ENCODE measurements around the gene FAM118A.

FAM118A gene

GRCh38 chr22:45330548-45330947 lies 20.8 kb downstream of the FAM118A start:
- no peak overlapping the region for H4K8ac ChIP-seq (ENCODE audit: low read depth, low read length)
- H3K36me3 ChIP-seq (ENCODE audit: control insufficient read depth in 1 of 2, insufficient read depth in 2 of 2, low read length in 2 of 2): peaks cover 53 to 56% of the 10 kb centered on the region in 2 experiments
- H4K91ac ChIP-seq (ENCODE audit: low read depth, low read length): no peak overlapping the region
- no peak overlapping the region for H4K12ac ChIP-seq (ENCODE audit: low read depth, low read length)
- H2BK120ac ChIP-seq (ENCODE audit: insufficient read depth, low read length, poor library complexity): no peak overlapping the region
- H3K79me1 ChIP-seq (ENCODE audit: low read length): no peaks in the 10 kb centered on the region
- peaks cover 4% of the 10 kb centered on the region for H3K9me3 ChIP-seq (ENCODE audit: insufficient read depth, low read depth, low read length)
- H3K27me3 ChIP-seq (ENCODE audit: insufficient read depth, low read length): no peaks in the 10 kb centered on the region
- no peak overlapping the region for H3K27ac ChIP-seq (ENCODE audit: low read depth, low read length)
- no peak overlapping the region for H2AFZ ChIP-seq (ENCODE audit: insufficient read depth, low read length, poor library complexity)
- no peak overlapping the region for H3K18ac ChIP-seq (ENCODE audit: low read length)
- H3K4ac ChIP-seq (ENCODE audit: low read depth, low read length): no peak overlapping the region
- no peak for DNase-seq
- no peak overlapping the region for H3K23ac ChIP-seq (ENCODE audit: low read length)
- H3K4me2 ChIP-seq (ENCODE audit: low read length): no peak overlapping the region
- H3K14ac ChIP-seq (ENCODE audit: low read length): no peak overlapping the region
- no peak overlapping the region for H3K9ac ChIP-seq (ENCODE audit: low read length)
- no peak overlapping the region for H2BK5ac ChIP-seq (ENCODE audit: low read depth, low read length, poor library complexity)
- H2AK5ac ChIP-seq (ENCODE audit: low read length): no peak overlapping the region
- WGBS (ENCODE audit: extremely low coverage, insufficient coverage, insufficient read length): no CpG with 5 or more reads among the region's 19 CpGs
- H3K79me2 ChIP-seq (ENCODE audit: control insufficient read depth, insufficient read depth, low read length, poor library complexity): no peaks in the 10 kb centered on the region
- no peak overlapping the region for H2BK12ac ChIP-seq (ENCODE audit: low read length)
- H3K4me1 ChIP-seq (ENCODE audit: control insufficient read depth in 1 of 2, insufficient read depth in 2 of 2, low read length in 2 of 2): no peaks in the 10 kb centered on the region
- no peak overlapping the region for H3K4me3 ChIP-seq (ENCODE audit: low read depth, low read length)

GRCh38 chr22:45331486-45331885 lies 21.8 kb downstream of the FAM118A start:
- no peak overlapping the region for H4K8ac ChIP-seq (ENCODE audit: low read depth, low read length)
- peaks cover 4% of the 10 kb centered on the region for H3K9me3 ChIP-seq (ENCODE audit: insufficient read depth, low read depth, low read length)

GRCh38 chr22:45332001-45332400 lies 22.3 kb downstream of the FAM118A start:
- DNase-seq: no peak
- no peak overlapping the region for H2BK120ac ChIP-seq (ENCODE audit: insufficient read depth, low read length, poor library complexity)
- H3K79me1 ChIP-seq (ENCODE audit: low read length): no peaks in the 10 kb centered on the region
- no peak overlapping the region for H4K8ac ChIP-seq (ENCODE audit: low read depth, low read length)
- H3K4me2 ChIP-seq (ENCODE audit: low read length): no peak overlapping the region
- H3K27ac ChIP-seq (ENCODE audit: low read depth, low read length): no peak overlapping the region
- no peak overlapping the region for H2BK5ac ChIP-seq (ENCODE audit: low read depth, low read length, poor library complexity)
- H4K91ac ChIP-seq (ENCODE audit: low read depth, low read length): no peak overlapping the region
- no peak overlapping the region for H3K4ac ChIP-seq (ENCODE audit: low read depth, low read length)
- no peak overlapping the region for H2BK12ac ChIP-seq (ENCODE audit: low read length)
- no peaks in the 10 kb centered on the region for H3K27me3 ChIP-seq (ENCODE audit: insufficient read depth, low read length)
- H3K79me2 ChIP-seq (ENCODE audit: control insufficient read depth, insufficient read depth, low read length, poor library complexity): no peaks in the 10 kb centered on the region
- no peak overlapping the region for H3K18ac ChIP-seq (ENCODE audit: low read length)
- peaks cover 4% of the 10 kb centered on the region for H3K9me3 ChIP-seq (ENCODE audit: insufficient read depth, low read depth, low read length)
- H3K36me3 ChIP-seq (ENCODE audit: control insufficient read depth in 1 of 2, insufficient read depth in 2 of 2, low read length in 2 of 2): peaks cover 59 to 64% of the 10 kb centered on the region in 2 experiments
- no CpG with 5 or more reads among the region's 7 CpGs for whole genome bisulfite sequencing (ENCODE audit: extremely low coverage, insufficient coverage, insufficient read length)
- H3K23ac ChIP-seq (ENCODE audit: low read length): no peak overlapping the region
- H4K12ac ChIP-seq (ENCODE audit: low read depth, low read length): no peak overlapping the region
- no peaks in the 10 kb centered on the region for H3K4me1 ChIP-seq (ENCODE audit: control insufficient read depth in 1 of 2, insufficient read depth in 2 of 2, low read length in 2 of 2)
- H2AK5ac ChIP-seq (ENCODE audit: low read length): no peak overlapping the region
- no peak overlapping the region for H3K9ac ChIP-seq (ENCODE audit: low read length)
- H3K4me3 ChIP-seq (ENCODE audit: low read depth, low read length): no peak overlapping the region
- H3K14ac ChIP-seq (ENCODE audit: low read length): no peak overlapping the region
- H2AFZ ChIP-seq (ENCODE audit: insufficient read depth, low read length, poor library complexity): no peak overlapping the region

More at GRCh38 chr22:45331486-45331885, 21.8 kb downstream of the FAM118A start:
- no peak overlapping the region for H3K9ac ChIP-seq (ENCODE audit: low read length)
- no peaks in the 10 kb centered on the region for H3K27me3 ChIP-seq (ENCODE audit: insufficient read depth, low read length)
- peak; percentile 29 to 63 for DNase-seq
- no peak overlapping the region for H3K4me2 ChIP-seq (ENCODE audit: low read length)
- no peak overlapping the region for H3K27ac ChIP-seq (ENCODE audit: low read depth, low read length)
- H2BK12ac ChIP-seq (ENCODE audit: low read length): no peak overlapping the region
- no peaks in the 10 kb centered on the region for H3K79me2 ChIP-seq (ENCODE audit: control insufficient read depth, insufficient read depth, low read length, poor library complexity)
- no peaks in the 10 kb centered on the region for H3K4me1 ChIP-seq (ENCODE audit: control insufficient read depth in 1 of 2, insufficient read depth in 2 of 2, low read length in 2 of 2)
- no peak overlapping the region for H2BK5ac ChIP-seq (ENCODE audit: low read depth, low read length, poor library complexity)
- no peak overlapping the region for H3K4me3 ChIP-seq (ENCODE audit: low read depth, low read length)
- no peak overlapping the region for H2AFZ ChIP-seq (ENCODE audit: insufficient read depth, low read length, poor library complexity)
- no peak overlapping the region for H3K4ac ChIP-seq (ENCODE audit: low read depth, low read length)
- peak overlapping the region; percentile 23 for H4K12ac ChIP-seq (ENCODE audit: low read depth, low read length)
- H2AK5ac ChIP-seq (ENCODE audit: low read length): no peak overlapping the region
- H2BK120ac ChIP-seq (ENCODE audit: insufficient read depth, low read length, poor library complexity): no peak overlapping the region
- whole genome bisulfite sequencing (ENCODE audit: extremely low coverage, insufficient coverage, insufficient read length): no CpG with 5 or more reads among the region's 9 CpGs
- H3K23ac ChIP-seq (ENCODE audit: low read length): no peak overlapping the region
- H4K91ac ChIP-seq (ENCODE audit: low read depth, low read length): no peak overlapping the region
- H3K14ac ChIP-seq (ENCODE audit: low read length): no peak overlapping the region
- H3K18ac ChIP-seq (ENCODE audit: low read length): no peak overlapping the region
- peaks cover 54 to 60% of the 10 kb centered on the region in 2 experiments for H3K36me3 ChIP-seq (ENCODE audit: control insufficient read depth in 1 of 2, insufficient read depth in 2 of 2, low read length in 2 of 2)
- no peaks in the 10 kb centered on the region for H3K79me1 ChIP-seq (ENCODE audit: low read length)

GRCh38 chr22:45334068-45334467 lies 24.3 kb downstream of the FAM118A start:
- H2BK120ac ChIP-seq (ENCODE audit: insufficient read depth, low read length, poor library complexity): no peak overlapping the region
- no peak overlapping the region for H3K9ac ChIP-seq (ENCODE audit: low read length)
- no peaks in the 10 kb centered on the region for H3K27me3 ChIP-seq (ENCODE audit: insufficient read depth, low read length)
- no peak overlapping the region for H3K27ac ChIP-seq (ENCODE audit: low read depth, low read length)
- no peaks in the 10 kb centered on the region for H3K9me3 ChIP-seq (ENCODE audit: insufficient read depth, low read depth, low read length)
- H3K4me1 ChIP-seq (ENCODE audit: control insufficient read depth in 1 of 2, insufficient read depth in 2 of 2, low read length in 2 of 2): no peaks in the 10 kb centered on the region
- no peak overlapping the region for H4K12ac ChIP-seq (ENCODE audit: low read depth, low read length)
- no peak overlapping the region for H3K4ac ChIP-seq (ENCODE audit: low read depth, low read length)
- no peak overlapping the region for H3K23ac ChIP-seq (ENCODE audit: low read length)
- peaks cover 56 to 62% of the 10 kb centered on the region in 2 experiments for H3K36me3 ChIP-seq (ENCODE audit: control insufficient read depth in 1 of 2, insufficient read depth in 2 of 2, low read length in 2 of 2)
- whole genome bisulfite sequencing (ENCODE audit: extremely low coverage, insufficient coverage, insufficient read length): no CpG with 5 or more reads among the region's 5 CpGs
- no peaks in the 10 kb centered on the region for H3K79me1 ChIP-seq (ENCODE audit: low read length)
- DNase-seq: no peak
- no peak overlapping the region for H2BK5ac ChIP-seq (ENCODE audit: low read depth, low read length, poor library complexity)
- no peak overlapping the region for H3K14ac ChIP-seq (ENCODE audit: low read length)
- H3K4me3 ChIP-seq (ENCODE audit: low read depth, low read length): no peak overlapping the region
- no peak overlapping the region for H2AK5ac ChIP-seq (ENCODE audit: low read length)
- H2BK12ac ChIP-seq (ENCODE audit: low read length): no peak overlapping the region
- no peak overlapping the region for H4K8ac ChIP-seq (ENCODE audit: low read depth, low read length)
- H3K18ac ChIP-seq (ENCODE audit: low read length): no peak overlapping the region
- no peak overlapping the region for H4K91ac ChIP-seq (ENCODE audit: low read depth, low read length)
- H3K4me2 ChIP-seq (ENCODE audit: low read length): no peak overlapping the region
- no peaks in the 10 kb centered on the region for H3K79me2 ChIP-seq (ENCODE audit: control insufficient read depth, insufficient read depth, low read length, poor library complexity)
- H2AFZ ChIP-seq (ENCODE audit: insufficient read depth, low read length, poor library complexity): no peak overlapping the region
